ENCODE results near the gene ETV5. TPM values are rescaled to one million over a fixed set of nuclear protein-coding genes. Genes with fewer than 3 reads are reported as not detected.

The ETV5 gene
- total RNA-seq, 1 experiment from 2014 or later, result 16.2 TPM

DNA sequence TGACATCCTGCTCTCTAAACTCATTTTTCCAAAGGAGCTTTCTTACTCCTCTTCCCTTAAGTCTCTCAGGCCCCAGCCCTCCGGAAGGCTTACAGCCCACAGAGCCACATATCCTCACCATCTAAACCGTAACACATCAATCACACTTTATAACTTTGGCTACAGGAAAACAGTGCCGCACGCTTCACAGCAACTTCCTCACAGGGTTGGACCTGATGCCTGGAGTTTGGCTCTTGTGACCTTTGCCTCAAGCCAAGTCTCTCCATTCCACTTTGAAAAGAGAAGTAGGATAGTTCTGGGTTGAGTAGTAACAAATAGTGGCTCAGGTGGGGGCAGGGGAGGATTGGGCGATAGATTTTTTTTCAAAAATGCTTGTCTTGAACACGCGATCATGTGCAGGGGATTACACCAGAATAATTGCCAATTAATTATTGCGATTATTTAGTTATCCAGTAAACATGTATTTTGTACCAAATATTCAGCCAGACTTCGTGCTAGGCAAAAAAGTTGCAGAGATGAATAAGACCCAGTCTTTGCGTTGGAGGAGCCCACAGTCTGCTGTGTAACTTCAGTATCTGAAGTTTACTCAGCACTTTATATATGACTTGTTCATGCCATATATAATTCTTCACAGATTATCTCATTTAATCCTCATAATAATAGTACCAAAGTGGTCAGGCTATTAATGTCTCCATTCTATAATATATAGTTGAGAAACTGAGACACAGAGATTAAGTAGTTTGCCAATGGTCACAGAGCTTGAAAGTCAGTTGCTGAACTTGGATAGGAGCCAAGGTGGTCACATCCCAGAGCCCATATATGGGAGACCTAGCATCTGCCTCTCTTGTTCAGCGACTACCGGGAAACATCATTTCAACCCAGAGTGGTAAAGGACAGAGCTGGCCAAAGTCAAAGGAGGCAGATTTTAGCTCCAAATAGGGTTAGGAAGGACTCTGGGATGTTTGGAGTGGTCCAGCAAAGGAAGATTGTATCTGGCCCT, 2.4 kb upstream of the ETV5 start:
- no peaks in the 10 kb centered on the region for H3K27me3 ChIP-seq (replicated peaks; ENCODE audit: control insufficient read depth, insufficient read depth, low read length)
- Mint-ChIP-seq H3K27me3 (ENCODE audit: insufficient read depth, unreplicated experiment) (no peaks in the 10 kb centered on the region), H3K36me3 (ENCODE audit: insufficient read depth, unreplicated experiment) (peaks cover 19% of the 10 kb centered on the region), H3K27ac (ENCODE audit: unreplicated experiment) (no peak overlapping the region), H3K4me1 (ENCODE audit: low read depth, unreplicated experiment) (peaks cover 21% of the 10 kb centered on the region), H3K9me3 (ENCODE audit: unreplicated experiment) (no peaks in the 10 kb centered on the region), H3K4me3 (ENCODE audit: unreplicated experiment) (peak overlapping the region; percentile 80)
- no peaks in the 10 kb centered on the region for H3K9me3 ChIP-seq
- ChIA-PET POLR2A (no interaction called here), CTCF (interaction anchor here (1.1 kb wide), 1 partner anchor 108 kb away, joined by 3 read pairs; no protein-coding TSS in a partner anchor)
- no peaks in the 10 kb centered on the region for H3K36me3 ChIP-seq (ENCODE audit: control insufficient read depth, insufficient read depth, low read length)
- peaks cover 8% of the 10 kb centered on the region; the same call in 1 of the 2 replicates for H3K4me1 ChIP-seq
- no peak for DNase-seq
- intact Hi-C loops (cut with micrococcal nuclease; ENCODE audit: unreplicated experiment), result no loop called here
- H3K4me3 ChIP-seq (ENCODE audit: low read depth, low read length), result no peak overlapping the region
- TF ChIP-seq, protein P1, sequence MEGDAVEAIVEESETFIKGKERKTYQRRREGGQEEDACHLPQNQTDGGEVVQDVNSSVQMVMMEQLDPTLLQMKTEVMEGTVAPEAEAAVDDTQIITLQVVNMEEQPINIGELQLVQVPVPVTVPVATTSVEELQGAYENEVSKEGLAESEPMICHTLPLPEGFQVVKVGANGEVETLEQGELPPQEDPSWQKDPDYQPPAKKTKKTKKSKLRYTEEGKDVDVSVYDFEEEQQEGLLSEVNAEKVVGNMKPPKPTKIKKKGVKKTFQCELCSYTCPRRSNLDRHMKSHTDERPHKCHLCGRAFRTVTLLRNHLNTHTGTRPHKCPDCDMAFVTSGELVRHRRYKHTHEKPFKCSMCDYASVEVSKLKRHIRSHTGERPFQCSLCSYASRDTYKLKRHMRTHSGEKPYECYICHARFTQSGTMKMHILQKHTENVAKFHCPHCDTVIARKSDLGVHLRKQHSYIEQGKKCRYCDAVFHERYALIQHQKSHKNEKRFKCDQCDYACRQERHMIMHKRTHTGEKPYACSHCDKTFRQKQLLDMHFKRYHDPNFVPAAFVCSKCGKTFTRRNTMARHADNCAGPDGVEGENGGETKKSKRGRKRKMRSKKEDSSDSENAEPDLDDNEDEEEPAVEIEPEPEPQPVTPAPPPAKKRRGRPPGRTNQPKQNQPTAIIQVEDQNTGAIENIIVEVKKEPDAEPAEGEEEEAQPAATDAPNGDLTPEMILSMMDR (IDR thresholded peaks at IDR 0.05; ENCODE audit: insufficient read depth in 1 of 2, low read depth in 1 of 2, low read length in 1 of 2, severe bottlenecking in 1 of 2, unreplicated experiment in 1 of 2), result no peak
- no TSS peak for BruUV-seq (replicated peaks)

DNA sequence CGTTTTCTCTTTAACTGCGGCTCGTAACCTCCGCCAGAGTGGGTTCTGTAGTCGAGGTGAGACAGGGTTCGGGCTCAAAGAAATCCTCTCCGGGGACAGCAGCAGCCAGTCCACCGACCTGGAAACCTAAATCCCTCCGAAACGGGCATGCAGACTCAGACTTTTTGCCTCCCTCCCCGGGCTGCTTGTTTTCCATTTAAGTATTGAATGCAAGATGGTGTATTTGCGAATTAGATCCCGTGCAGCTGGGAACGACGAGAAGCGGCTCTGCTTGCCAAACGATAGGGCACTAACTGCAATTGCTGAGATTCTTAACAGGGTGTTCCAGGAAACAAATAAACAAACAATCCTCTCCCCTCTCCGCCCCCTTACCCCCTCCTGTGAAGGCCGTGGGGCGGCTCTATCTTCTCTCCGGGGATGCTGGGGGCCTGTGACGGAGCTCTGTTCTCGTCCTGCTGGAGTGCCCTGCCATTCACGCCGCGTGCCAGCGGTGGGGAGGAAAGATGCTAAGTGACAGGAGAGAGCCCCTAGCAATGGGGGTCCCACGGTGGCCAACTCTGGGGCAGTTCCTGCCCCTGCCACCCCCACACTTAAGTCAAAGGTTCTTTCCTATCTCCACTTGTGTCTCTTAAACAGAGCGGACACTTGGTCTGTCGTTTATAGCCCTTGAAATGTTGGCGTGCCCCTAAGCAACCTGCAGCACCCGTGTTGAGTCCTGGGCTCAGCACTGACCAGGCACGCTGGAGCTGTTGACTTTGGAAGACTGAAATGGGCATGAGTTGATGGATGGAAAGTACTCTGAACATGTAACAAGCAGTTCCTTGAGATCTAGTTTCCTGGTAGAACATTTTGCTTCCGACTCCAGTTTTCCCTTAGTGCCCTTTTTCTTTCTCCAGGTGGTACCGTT, 1.3 kb upstream of the ETV5 start:
- Mint-ChIP-seq H3K27ac (ENCODE audit: unreplicated experiment) (peak overlapping the region; percentile 79), H3K36me3 (ENCODE audit: insufficient read depth, unreplicated experiment) (peaks cover 19% of the 10 kb centered on the region), H3K27me3 (ENCODE audit: insufficient read depth, unreplicated experiment) (no peaks in the 10 kb centered on the region), H3K4me3 (ENCODE audit: unreplicated experiment) (peak overlapping the region; percentile 80), H3K4me1 (ENCODE audit: low read depth, unreplicated experiment) (peaks cover 25% of the 10 kb centered on the region), H3K9me3 (ENCODE audit: unreplicated experiment) (no peaks in the 10 kb centered on the region)
- intact Hi-C loops (cut with micrococcal nuclease; ENCODE audit: unreplicated experiment), result loop anchor here (1.0 to 5.0 kb wide), 5 partner anchors 12 to 132 kb away; no protein-coding TSS in a partner anchor
- no peaks in the 10 kb centered on the region for H3K9me3 ChIP-seq
- peaks cover 8% of the 10 kb centered on the region; the same call in 1 of the 2 replicates for H3K4me1 ChIP-seq
- H3K27me3 ChIP-seq (replicated peaks; ENCODE audit: control insufficient read depth, insufficient read depth, low read length), result no peaks in the 10 kb centered on the region
- H3K36me3 ChIP-seq (ENCODE audit: control insufficient read depth, insufficient read depth, low read length), result no peaks in the 10 kb centered on the region
- ChIA-PET POLR2A (no interaction called here), CTCF (interaction anchor here (1.1 to 1.7 kb wide), 2 partner anchors 13 to 107 kb away, joined by 3 to 5 read pairs; no protein-coding TSS in a partner anchor)
- TF ChIP-seq, protein P1 (IDR thresholded peaks at IDR 0.05; ENCODE audit: insufficient read depth in 1 of 2, low read depth in 1 of 2, low read length in 1 of 2, severe bottlenecking in 1 of 2, unreplicated experiment in 1 of 2), result no peak
- no TSS peak for BruUV-seq (replicated peaks)
- peak overlapping the region; percentile 46 for H3K4me3 ChIP-seq (ENCODE audit: low read depth, low read length)
- peak in 1 of 2 experiments; percentile 21 for DNase-seq

All from Caco-2 (cell line).